Measurements from ENCODE around the gene POLR2L. TPM values are rescaled to one million over a fixed set of nuclear protein-coding genes. Genes with fewer than 3 reads are reported as not detected.

The POLR2L gene
- total and polyA plus RNA-seq, 2 of the 13 experiments (the other 11 are each of a cell fraction or from before 2014, with no cell fraction given) = 104 to 114 TPM

- TF ChIP-seq ZMAT5 (CRISPR knock-in tag; IDR thresholded peaks at IDR 0.05; ENCODE audit: borderline replicate concordance, low read depth) = no peak
- no peak for TF ChIP-seq ZNF709 (CRISPR knock-in tag; IDR thresholded peaks at IDR 0.05)
- TF ChIP-seq AHR (CRISPR knock-in tag; IDR thresholded peaks at IDR 0.05) = no peak
- TF ChIP-seq ZNF747 (CRISPR knock-in tag; IDR thresholded peaks at IDR 0.05; ENCODE audit: borderline replicate concordance) = 0 out of 2 replicates have a peak, but pooled peaks have one; percentile 2
- no peak for TF ChIP-seq ZNF143 (CRISPR knock-in tag; IDR thresholded peaks at IDR 0.05)
- 0 out of 2 replicates have a peak, but pooled peaks have one; percentile 31 for TF ChIP-seq ZBTB7A (CRISPR knock-in tag; IDR thresholded peaks at IDR 0.05)
- TF ChIP-seq ZBTB10 (CRISPR knock-in tag; IDR thresholded peaks at IDR 0.05; ENCODE audit: borderline replicate concordance) = no peak
- no peak for TF ChIP-seq CC2D1A (CRISPR knock-in tag; IDR thresholded peaks at IDR 0.05)
- TF ChIP-seq JARID2 (CRISPR knock-in tag; IDR thresholded peaks at IDR 0.05; ENCODE audit: insufficient replicate concordance) = no peak
- TF ChIP-seq FOXC1 (CRISPR knock-in tag; IDR thresholded peaks at IDR 0.05; ENCODE audit: borderline replicate concordance) = no peak; the same call in 1 of the 2 replicates
- no peak for TF ChIP-seq BRF2 (CRISPR knock-in tag; IDR thresholded peaks at IDR 0.05)
- TF ChIP-seq CENPX (CRISPR knock-in tag; IDR thresholded peaks at IDR 0.05) = no peak
- TF ChIP-seq ZNF280D (CRISPR knock-in tag; IDR thresholded peaks at IDR 0.05) = no peak
- TF ChIP-seq NFYB (CRISPR knock-in tag; IDR thresholded peaks at IDR 0.05) = no peak
- no peak for TF ChIP-seq CBX5 (CRISPR knock-in tag; IDR thresholded peaks at IDR 0.05; ENCODE audit: borderline replicate concordance)
- TF ChIP-seq WIZ (CRISPR knock-in tag; IDR thresholded peaks at IDR 0.05) = no peak
- TF ChIP-seq HNRNPLL (IDR thresholded peaks at IDR 0.05; ENCODE audit: low read depth, low read length, poor library complexity, severe bottlenecking) = no peak
- TF ChIP-seq DMTF1 (CRISPR knock-in tag; IDR thresholded peaks at IDR 0.05) = no peak
- TF ChIP-seq RXRA (CRISPR knock-in tag; IDR thresholded peaks at IDR 0.05) = no peak
- TF ChIP-seq HOXD1 (CRISPR knock-in tag; IDR thresholded peaks at IDR 0.05) = no peak
These were observed 45.6 kb downstream of the POLR2L start (continued) for GRCh38 chr11:796565-797295.
